ENCODE data around the gene MPO.

Gene MPO

DNA sequence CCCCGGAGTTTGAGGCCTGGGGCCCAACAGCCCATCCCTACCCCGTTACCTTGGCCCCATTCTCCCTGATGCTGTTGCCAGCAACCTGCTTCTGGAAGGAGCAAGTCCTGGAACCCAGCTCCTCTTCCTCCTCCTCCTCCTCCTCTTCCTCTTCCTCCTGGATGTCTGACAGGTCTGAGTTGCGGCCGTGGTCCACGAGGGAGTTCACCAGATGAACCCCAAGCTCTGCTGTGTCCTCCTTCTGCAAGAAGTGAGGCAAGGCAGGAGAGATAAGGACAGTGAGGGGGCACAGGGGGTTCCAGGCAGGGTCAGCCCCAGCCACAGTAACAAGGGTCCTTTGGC lies 29.2 kb upstream of the MPO start:
- H3K4me3 ChIP-seq (ENCODE audit: low read depth, low read length), result no peak overlapping the region
- no peak for DNase-seq (ENCODE audit: low read depth)
- in situ Hi-C loops (cut with HindIII; ENCODE audit: low sequenced_read_pairs), result no loop called here
- TF ChIP-seq, protein P1, sequence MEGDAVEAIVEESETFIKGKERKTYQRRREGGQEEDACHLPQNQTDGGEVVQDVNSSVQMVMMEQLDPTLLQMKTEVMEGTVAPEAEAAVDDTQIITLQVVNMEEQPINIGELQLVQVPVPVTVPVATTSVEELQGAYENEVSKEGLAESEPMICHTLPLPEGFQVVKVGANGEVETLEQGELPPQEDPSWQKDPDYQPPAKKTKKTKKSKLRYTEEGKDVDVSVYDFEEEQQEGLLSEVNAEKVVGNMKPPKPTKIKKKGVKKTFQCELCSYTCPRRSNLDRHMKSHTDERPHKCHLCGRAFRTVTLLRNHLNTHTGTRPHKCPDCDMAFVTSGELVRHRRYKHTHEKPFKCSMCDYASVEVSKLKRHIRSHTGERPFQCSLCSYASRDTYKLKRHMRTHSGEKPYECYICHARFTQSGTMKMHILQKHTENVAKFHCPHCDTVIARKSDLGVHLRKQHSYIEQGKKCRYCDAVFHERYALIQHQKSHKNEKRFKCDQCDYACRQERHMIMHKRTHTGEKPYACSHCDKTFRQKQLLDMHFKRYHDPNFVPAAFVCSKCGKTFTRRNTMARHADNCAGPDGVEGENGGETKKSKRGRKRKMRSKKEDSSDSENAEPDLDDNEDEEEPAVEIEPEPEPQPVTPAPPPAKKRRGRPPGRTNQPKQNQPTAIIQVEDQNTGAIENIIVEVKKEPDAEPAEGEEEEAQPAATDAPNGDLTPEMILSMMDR (IDR thresholded peaks at IDR 0.05; ENCODE audit: low read depth, low read length, missing control alignments), result no peak

DNA sequence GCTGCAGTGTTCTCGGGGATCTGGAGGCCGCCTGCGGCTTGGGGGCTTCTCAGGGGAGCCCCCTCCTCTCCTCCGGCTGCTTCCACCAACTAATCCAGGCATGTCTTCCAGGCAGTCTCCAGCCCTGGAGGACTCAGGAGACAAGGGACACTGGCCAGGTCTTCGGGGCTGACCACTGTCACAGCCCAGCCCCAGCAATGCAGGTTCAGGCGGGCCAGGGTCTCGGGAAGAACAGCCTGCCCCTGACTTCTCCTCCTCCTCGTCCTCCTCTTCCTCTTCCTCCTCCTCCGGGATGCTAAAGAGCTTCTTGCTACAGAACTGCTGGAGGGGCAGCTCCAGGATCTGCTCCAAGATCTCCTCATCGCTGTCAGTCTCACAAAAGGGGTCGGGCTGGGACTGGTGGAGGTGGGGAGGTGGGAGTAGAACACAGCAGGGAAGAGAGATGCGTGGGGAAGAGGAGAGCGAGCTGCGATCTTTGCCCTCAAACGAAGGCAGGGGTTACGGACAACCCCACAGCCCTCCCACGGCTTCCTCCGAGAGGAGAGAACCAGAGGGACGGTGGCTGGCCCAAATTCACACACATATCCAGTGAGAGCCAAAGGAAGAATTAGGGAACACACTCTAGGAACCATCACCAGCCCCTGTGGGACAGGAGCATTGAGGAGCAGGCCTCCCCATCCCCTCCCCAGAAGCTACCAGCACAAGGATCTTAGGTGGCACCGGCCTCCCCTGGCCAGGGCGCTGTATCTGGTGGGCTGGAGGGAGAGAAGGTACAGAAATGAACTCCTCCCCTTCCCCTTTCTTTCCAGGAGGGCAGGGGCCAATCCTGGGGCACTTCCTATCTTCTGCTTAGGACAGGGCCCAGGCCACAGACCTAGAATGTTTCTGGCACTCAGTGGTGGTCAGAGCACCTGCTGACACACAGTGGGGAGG lies 28.5 kb upstream of the MPO start:
- in situ Hi-C loops (cut with HindIII; ENCODE audit: low sequenced_read_pairs), result no loop called here
- H3K4me3 ChIP-seq (ENCODE audit: low read depth, low read length), result no peak overlapping the region
- TF ChIP-seq, protein P1 (IDR thresholded peaks at IDR 0.05; ENCODE audit: low read depth, low read length, missing control alignments), result no peak
- no peak for DNase-seq (ENCODE audit: low read depth)

DNA sequence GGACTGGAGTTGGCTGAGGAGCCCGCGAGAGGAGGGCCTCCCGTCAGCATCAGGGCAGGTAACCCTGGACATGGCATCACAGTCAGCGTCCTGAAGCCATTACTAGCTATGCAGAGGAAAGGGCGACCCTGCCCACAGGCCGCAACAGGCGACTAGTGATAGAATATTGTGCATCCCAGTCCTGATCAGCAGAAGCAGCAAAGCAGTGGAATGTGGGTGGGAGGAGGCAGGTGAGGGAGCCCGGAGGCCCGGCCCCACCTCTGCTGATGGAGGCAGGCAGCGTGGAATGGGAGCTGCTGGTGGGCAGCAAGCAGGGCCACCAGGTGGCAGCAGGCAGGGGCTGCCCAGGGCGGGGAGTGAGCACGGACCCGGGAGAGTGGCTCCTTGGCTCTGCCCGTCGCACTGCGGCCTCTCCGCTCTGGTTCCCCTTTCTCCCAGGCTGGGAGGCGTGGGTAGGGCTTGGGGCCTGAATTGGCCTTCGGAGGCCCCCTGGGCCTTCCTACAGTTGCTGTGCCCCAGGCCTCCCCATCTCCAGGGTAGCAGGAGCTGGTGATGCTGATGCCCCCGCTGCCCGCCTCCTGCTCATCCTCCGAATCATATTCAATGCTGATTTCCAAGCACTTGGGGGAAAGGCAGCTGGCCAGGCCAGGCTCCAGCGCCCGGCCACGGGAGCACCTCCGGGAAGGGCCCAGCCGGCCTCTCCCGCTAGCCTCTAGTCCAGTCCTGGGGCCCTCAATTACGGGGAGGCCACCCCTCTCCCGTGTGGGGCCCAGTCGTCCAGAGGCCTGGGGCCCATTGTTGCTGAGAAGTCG lies 27.6 kb upstream of the MPO start:
- TF ChIP-seq, protein P1 (IDR thresholded peaks at IDR 0.05; ENCODE audit: low read depth, low read length, missing control alignments), result peak; percentile 31
- H3K4me3 ChIP-seq (ENCODE audit: low read depth, low read length), result no peak overlapping the region
- no peak for DNase-seq (ENCODE audit: low read depth)
- in situ Hi-C loops (cut with HindIII; ENCODE audit: low sequenced_read_pairs), result no loop called here

DNA sequence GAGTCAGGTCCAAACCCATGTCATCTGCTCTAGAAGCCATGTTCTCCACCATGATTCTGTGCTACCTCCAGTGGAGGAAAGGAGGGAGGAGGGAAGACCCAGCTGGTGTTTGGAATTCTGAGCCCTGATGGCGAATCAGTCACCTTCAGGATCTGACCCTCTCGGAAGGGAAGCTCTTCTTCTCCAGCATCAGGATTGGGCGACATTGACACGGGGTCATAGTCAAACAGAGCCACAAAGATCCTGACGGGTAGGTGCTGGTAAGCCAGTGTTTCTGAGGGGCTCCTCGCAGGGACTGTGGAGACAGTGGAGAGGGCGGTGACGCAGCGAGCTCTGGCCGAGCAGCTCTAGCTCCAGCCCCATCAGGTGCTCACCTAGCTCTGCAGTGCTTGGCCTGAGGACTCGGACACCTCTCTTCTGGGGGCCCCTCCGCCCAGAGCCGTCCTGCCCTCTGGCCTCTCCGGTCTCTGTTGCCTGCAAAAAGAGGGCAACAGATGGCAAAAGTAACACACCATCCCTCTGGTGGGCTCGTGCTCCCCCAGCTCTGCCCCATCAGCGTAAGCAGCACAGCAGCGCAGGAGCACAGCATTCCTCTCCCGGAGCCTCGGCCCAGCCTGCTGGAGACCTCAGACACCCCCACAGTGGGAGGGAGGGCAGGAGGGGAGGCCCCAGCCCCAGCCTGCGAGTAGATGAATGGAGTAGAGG lies 26.9 kb upstream of the MPO start:
- in situ Hi-C loops (cut with HindIII; ENCODE audit: low sequenced_read_pairs), result no loop called here
- TF ChIP-seq, protein P1 (IDR thresholded peaks at IDR 0.05; ENCODE audit: low read depth, low read length, missing control alignments), result no peak
- DNase-seq (ENCODE audit: low read depth), result no peak
- no peak overlapping the region for H3K4me3 ChIP-seq (ENCODE audit: low read depth, low read length)

DNA sequence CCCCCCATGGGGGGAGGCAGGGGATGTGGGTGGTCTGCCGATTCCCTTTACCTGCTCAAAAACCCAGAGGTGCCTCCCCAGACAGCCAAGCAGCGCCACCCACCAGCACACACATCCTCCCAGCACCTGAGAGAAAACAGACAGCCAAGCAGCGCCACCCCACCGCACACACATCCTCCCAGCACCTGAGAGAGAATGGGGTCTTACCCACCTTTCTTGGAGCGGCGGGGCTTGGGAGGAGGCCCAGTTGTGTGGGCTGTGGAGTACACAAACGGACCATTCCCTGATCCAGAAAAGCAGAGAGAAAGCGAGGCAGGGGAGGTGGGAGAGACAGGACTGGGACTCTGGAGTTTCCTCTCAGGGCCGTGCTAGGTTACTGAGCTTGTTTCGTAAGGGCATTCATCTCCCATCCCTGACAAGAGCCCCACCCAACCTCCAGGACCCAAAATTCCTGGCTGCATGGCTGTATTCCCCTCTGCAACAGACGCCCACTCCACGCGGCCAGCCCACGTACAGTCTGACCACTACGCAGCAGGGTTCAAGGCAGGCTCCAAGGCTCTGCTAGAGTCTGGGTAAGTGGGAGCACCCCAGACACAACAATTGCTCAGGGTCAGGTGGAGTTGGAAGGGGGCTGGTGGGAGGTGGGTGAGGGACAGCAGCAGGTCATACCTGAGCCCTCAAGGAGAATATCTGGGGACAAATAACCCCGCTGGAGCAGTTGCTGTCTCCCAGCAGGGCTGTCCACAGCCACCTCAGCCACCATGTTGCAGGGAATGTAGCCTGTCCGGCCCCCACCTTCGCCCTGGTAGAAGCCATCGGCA lies 25.6 kb upstream of the MPO start:
- DNase-seq (ENCODE audit: low read depth), result no peak
- in situ Hi-C loops (cut with HindIII; ENCODE audit: low sequenced_read_pairs), result no loop called here
- TF ChIP-seq, protein P1 (IDR thresholded peaks at IDR 0.05; ENCODE audit: low read depth, low read length, missing control alignments), result no peak
- H3K4me3 ChIP-seq (ENCODE audit: low read depth, low read length), result no peak overlapping the region
